Coronary artery (tissue), 2 donors: ENCODE measurements around the gene IQSEC3.
A peak's percentile ranks its signal among the peaks of the same experiment; 100 is the strongest.

ENCODE experiments used
- DNase-seq: peaks from one replicate; pipeline ENCODE4 v3.0.0-alpha.2; 2017; ENCODE audit warnings: low spot score
- H3K27ac ChIP-seq, 2 donors: fragments of 200-600 bp; sonication (generic); one replicate each; pipeline ENCODE4 v1.5.1; 2016 to 2019
- H3K4me3 ChIP-seq: fragments of 200-600 bp; sonication (generic); 2 replicates; pipeline ENCODE4 v1.5.1; 2016; ENCODE audit warnings: mild to moderate bottlenecking, moderate library complexity
- TF ChIP-seq, protein P1 (sequence below): fragments of 200-600 bp; sonication (generic); IDR thresholded peaks from one replicate; pipeline ENCODE4 v1.5.1; 2019; ENCODE audit warnings: antibody characterized with exemption

Gene IQSEC3

DNA sequence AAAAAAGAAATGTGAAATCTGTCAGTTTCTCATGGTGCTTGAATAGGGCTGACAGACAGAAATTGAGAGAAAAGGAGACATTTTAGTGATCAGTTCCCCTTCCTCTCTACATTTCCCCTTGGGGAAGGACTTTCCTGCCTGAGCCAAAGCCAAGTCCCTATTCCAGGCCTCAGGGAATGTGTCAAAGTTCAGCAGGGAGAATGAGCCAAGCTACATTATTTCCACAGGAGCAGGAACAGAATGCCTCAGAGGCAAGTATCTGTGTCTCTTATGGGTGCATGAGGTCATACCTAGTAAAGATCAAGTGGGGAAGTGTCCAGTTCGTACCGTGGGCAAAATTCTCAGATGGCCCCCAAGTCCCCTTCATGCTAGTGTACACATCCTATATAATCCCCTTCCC lies 68.6 kb downstream of the IQSEC3 start:
- TF ChIP-seq, protein P1, sequence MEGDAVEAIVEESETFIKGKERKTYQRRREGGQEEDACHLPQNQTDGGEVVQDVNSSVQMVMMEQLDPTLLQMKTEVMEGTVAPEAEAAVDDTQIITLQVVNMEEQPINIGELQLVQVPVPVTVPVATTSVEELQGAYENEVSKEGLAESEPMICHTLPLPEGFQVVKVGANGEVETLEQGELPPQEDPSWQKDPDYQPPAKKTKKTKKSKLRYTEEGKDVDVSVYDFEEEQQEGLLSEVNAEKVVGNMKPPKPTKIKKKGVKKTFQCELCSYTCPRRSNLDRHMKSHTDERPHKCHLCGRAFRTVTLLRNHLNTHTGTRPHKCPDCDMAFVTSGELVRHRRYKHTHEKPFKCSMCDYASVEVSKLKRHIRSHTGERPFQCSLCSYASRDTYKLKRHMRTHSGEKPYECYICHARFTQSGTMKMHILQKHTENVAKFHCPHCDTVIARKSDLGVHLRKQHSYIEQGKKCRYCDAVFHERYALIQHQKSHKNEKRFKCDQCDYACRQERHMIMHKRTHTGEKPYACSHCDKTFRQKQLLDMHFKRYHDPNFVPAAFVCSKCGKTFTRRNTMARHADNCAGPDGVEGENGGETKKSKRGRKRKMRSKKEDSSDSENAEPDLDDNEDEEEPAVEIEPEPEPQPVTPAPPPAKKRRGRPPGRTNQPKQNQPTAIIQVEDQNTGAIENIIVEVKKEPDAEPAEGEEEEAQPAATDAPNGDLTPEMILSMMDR: no peak

GRCh38 chr12:138171-138897 lies 71.8 kb downstream of the IQSEC3 start:
- Histone ChIP-seq H3K4me3 (peak overlapping the region; percentile 59), H3K27ac (no peak overlapping the region)
- no peak for DNase-seq
- TF ChIP-seq, protein P1: no peak

More for the DNA sequence above, 68.6 kb downstream of the IQSEC3 start:
- no peak for DNase-seq
- H3K4me3 ChIP-seq: no peak overlapping the region
- H3K27ac ChIP-seq: no peak overlapping the region

- H3K4me3 ChIP-seq: peak overlapping the region; percentile 59
- H3K27ac ChIP-seq: no peak overlapping the region
- DNase-seq: no peak
- TF ChIP-seq, protein P1: no peak
These were observed 72.4 kb downstream of the IQSEC3 start for GRCh38 chr12:138898-139534.

DNA sequence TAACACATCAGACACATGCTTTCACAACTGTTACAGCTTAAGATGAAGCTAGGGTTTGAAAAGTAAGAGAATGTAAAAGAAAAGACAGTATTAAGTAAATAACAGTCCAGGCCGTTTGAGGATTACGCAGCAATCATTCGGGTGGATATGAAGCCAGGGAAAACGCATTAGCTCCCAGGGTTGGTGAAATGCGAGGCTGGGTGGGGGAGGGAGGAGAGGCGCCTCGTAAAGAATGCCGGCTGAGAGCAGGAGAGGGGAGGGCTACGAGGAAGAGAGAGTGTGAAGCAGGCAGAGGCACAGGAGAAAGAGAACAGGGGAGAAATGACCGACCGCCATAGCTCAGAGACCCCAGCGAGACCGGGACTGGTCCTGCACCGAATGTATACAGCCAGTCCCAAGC lies 73.0 kb downstream of the IQSEC3 start:
- Histone ChIP-seq H3K27ac (no peak overlapping the region), H3K4me3 (peak overlapping the region; percentile 59)
- no peak for DNase-seq
- TF ChIP-seq, protein P1: no peak

GRCh38 chr12:140162-140561 lies 73.6 kb downstream of the IQSEC3 start:
- DNase-seq: no peak
- H3K4me3 ChIP-seq: peak overlapping the region; percentile 59
- H3K27ac ChIP-seq: no peak overlapping the region
- TF ChIP-seq, protein P1: no peak

GRCh38 chr12:143964-144649 lies 77.5 kb downstream of the IQSEC3 start:
- Histone ChIP-seq H3K27ac (no peak overlapping the region), H3K4me3 (no peak overlapping the region)
- DNase-seq: no peak
- TF ChIP-seq, protein P1: no peak
